ENCODE data around the gene NUP62.

The NUP62 gene

GRCh38 chr19:49884760-49885159, 44.5 kb downstream of the NUP62 start:
- DNase-seq (ENCODE audit: low read depth, low spot score) = no peak
- TF ChIP-seq CTCF (IDR thresholded peaks at IDR 0.05; ENCODE audit: insufficient read depth, low read length, missing control alignments) = no peak
- H3K4me3 ChIP-seq (ENCODE audit: low read depth, low read length) = no peak overlapping the region
- ChIA-PET POLR2A (no interaction called here), CTCF (no interaction called here)

DNA sequence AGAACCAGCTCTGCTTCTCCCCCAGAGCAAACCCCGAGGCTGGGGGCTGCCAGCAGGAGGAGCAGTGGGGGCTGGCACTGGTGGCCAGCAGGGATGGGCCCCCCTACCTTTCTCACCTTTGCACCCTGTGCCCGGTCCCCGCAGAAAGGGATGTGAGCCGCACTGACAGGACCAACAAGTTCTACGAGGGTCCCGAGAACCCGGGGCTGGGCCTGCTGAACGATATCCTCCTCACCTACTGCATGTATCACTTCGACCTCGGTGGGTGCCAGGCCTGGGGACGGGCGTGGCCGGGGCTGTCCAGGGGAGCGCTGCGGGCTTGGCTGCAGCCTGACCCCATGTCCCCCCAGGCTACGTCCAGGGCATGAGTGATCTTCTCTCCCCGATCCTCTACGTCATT, 45.2 kb downstream of the NUP62 start:
- DNase-seq (ENCODE audit: low read depth, low spot score) = no peak
- ChIA-PET CTCF (interaction anchor here (0.8 kb wide), 1 partner anchor 11 kb away, joined by 3 read pairs; no protein-coding TSS in a partner anchor), POLR2A (no interaction called here)
- H3K4me3 ChIP-seq (ENCODE audit: low read depth, low read length) = no peak overlapping the region
- no peak for TF ChIP-seq CTCF (IDR thresholded peaks at IDR 0.05; ENCODE audit: insufficient read depth, low read length, missing control alignments)

- TF ChIP-seq CTCF (IDR thresholded peaks at IDR 0.05; ENCODE audit: insufficient read depth, low read length, missing control alignments) = no peak
- no peak for DNase-seq (ENCODE audit: low read depth, low spot score)
- ChIA-PET CTCF (interaction anchor here (1.3 to 1.9 kb wide), 2 partner anchors 7 to 10 kb away, joined by 4 to 6 read pairs; no protein-coding TSS in a partner anchor), POLR2A (no interaction called here)
- no peak overlapping the region for H3K4me3 ChIP-seq (ENCODE audit: low read depth, low read length)
Observed at GRCh38 chr19:49883094-49883493, 46.2 kb downstream of the NUP62 start.

- ChIA-PET CTCF (interaction anchor here (1.3 to 1.9 kb wide), 2 partner anchors 8 to 10 kb away, joined by 4 to 6 read pairs; no protein-coding TSS in a partner anchor), POLR2A (no interaction called here)
- no peak for TF ChIP-seq CTCF (IDR thresholded peaks at IDR 0.05; ENCODE audit: insufficient read depth, low read length, missing control alignments)
- no peak for DNase-seq (ENCODE audit: low read depth, low spot score)
- H3K4me3 ChIP-seq (ENCODE audit: low read depth, low read length) = no peak overlapping the region
Observed at GRCh38 chr19:49882643-49883042, 46.7 kb downstream of the NUP62 start.

GRCh38 chr19:49881672-49882394, 47.5 kb downstream of the NUP62 start:
- ChIA-PET CTCF (interaction anchor here (0.7 to 1.9 kb wide), 4 partner anchors 9 to 46 kb away, joined by 3 to 6 read pairs (median 4); no protein-coding TSS in a partner anchor), POLR2A (interaction anchor here (0.8 kb wide), 1 partner anchor 14 kb away, joined by 3 read pairs; no protein-coding TSS in a partner anchor)
- no peak for TF ChIP-seq CTCF (IDR thresholded peaks at IDR 0.05; ENCODE audit: insufficient read depth, low read length, missing control alignments)
- DNase-seq (ENCODE audit: low read depth, low spot score) = no peak
- H3K4me3 ChIP-seq (ENCODE audit: low read depth, low read length) = no peak overlapping the region

DNA sequence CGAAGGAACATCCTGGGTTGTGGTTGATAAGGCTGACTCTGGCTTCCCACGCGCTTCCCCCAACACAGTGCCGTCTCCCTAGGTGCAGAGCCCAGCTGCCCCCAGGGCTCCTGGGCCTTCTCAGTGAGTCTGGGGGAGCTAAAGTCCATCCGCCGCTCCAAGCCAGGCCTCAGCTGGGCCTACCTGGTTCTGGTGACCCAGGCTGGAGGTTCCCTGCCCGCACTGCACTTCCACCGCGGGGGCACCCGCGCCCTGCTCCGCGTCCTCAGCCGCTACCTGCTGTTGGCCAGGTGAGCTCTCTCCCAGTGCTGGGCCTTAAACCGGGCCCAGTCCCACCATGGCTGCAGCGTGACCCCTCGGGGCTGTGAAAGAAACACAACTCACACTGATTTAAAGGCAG, 48.1 kb downstream of the NUP62 start:
- no peak for TF ChIP-seq CTCF (IDR thresholded peaks at IDR 0.05; ENCODE audit: insufficient read depth, low read length, missing control alignments)
- no peak for DNase-seq (ENCODE audit: low read depth, low spot score)
- POLR2A ChIA-PET = interaction anchor here (0.6 to 0.8 kb wide), 2 partner anchors 13 to 31 kb away, joined by 3 to 4 read pairs; no protein-coding TSS in a partner anchor
- CTCF ChIA-PET = interaction anchor here (0.7 to 1.9 kb wide), 3 partner anchors 9 to 46 kb away, joined by 3 to 6 read pairs (median 3); no protein-coding TSS in a partner anchor
- H3K4me3 ChIP-seq (ENCODE audit: low read depth, low read length) = no peak overlapping the region
